Measurements from ENCODE around the gene FBXO44. TPM values are rescaled to one million over a fixed set of nuclear protein-coding genes. Genes with fewer than 3 reads are reported as not detected.

FBXO44 gene
- total RNA-seq, 1 experiment from 2014 or later, result 24.5 TPM

- DNase-seq, result no peak
- Histone ChIP-seq H3K9me3 (ENCODE audit: control insufficient read depth, low read depth, low read length) (no peaks in the 10 kb centered on the region), H3K79me1 (ENCODE audit: insufficient read depth, low read depth, low read length, poor library complexity, severe bottlenecking) (no peaks in the 10 kb centered on the region), H2AK5ac (ENCODE audit: insufficient read length, low read length) (no peak overlapping the region), H3K79me2 (ENCODE audit: insufficient read depth, low read length) (no peaks in the 10 kb centered on the region), H3K18ac (ENCODE audit: insufficient read length, low read depth, low read length) (no peak overlapping the region), H3K14ac (ENCODE audit: insufficient read depth, low read length) (no peak overlapping the region), H2BK120ac (ENCODE audit: low read depth, low read length, poor library complexity, severe bottlenecking) (no peak overlapping the region), H3K23ac (ENCODE audit: insufficient read length, low read depth, low read length) (no peak overlapping the region), H3K27ac (ENCODE audit: insufficient read length, low read depth, low read length) (no peak overlapping the region), H4K5ac (ENCODE audit: insufficient read length, low read depth, low read length) (no peak overlapping the region), H3K56ac (ENCODE audit: insufficient read length, low read depth, low read length) (no peak overlapping the region), H4K20me1 (ENCODE audit: control insufficient read depth, insufficient read depth, insufficient read length) (no peaks in the 10 kb centered on the region), H3K4ac (ENCODE audit: low read depth, low read length) (no peak overlapping the region), H3K4me2 (ENCODE audit: insufficient read depth, insufficient read length, low read length) (no peak overlapping the region), H3K4me1 (ENCODE audit: insufficient read depth, low read length) (peaks cover 4% of the 10 kb centered on the region; the same call in 1 of the 2 replicates), H4K8ac (replicated peaks; ENCODE audit: insufficient read length, low read depth, low read length) (no peak overlapping the region), H2BK15ac (ENCODE audit: low read depth, low read length) (no peak overlapping the region), H2AFZ (ENCODE audit: low read length) (no peak overlapping the region), H3K9ac (ENCODE audit: extremely low read depth, insufficient read length, low read length) (no peak overlapping the region), H3T11ph (ENCODE audit: low read length) (no peak overlapping the region), H2BK5ac (ENCODE audit: insufficient read length, low read length) (no peak overlapping the region), H2BK12ac (ENCODE audit: insufficient read length, low read depth, low read length) (no peak overlapping the region), H3K23me2 (ENCODE audit: insufficient read length, low read depth, low read length, poor library complexity, severe bottlenecking) (no peaks in the 10 kb centered on the region), H3K27me3 (ENCODE audit: insufficient read depth, low read length) (no peaks in the 10 kb centered on the region), H2BK20ac (ENCODE audit: low read depth, low read length, poor library complexity, severe bottlenecking) (no peak overlapping the region), H4K91ac (ENCODE audit: insufficient read length, low read depth, low read length) (no peak overlapping the region)
- TF ChIP-seq CTCF (conservative IDR thresholded peaks at IDR 0.05), result no peak
- no peaks in the 10 kb centered on the region for H3K9me3 Mint-ChIP-seq
- H3K4me3 Mint-ChIP-seq, result no peak overlapping the region; a peak in 1 of 5 replicates
- H3K4me1 Mint-ChIP-seq, result peaks cover 39 to 45% of the 10 kb centered on the region in 2 experiments
- H3K27ac Mint-ChIP-seq, result peak overlapping the region in 1 of 3 experiments; percentile 50; a peak in 2 of 7 replicates
- WGBS (ENCODE audit: extremely low coverage, insufficient read length, low lambda C conversion rate), result no CpG with 5 or more reads among the region's 11 CpGs
- no peaks in the 10 kb centered on the region for H3K27me3 Mint-ChIP-seq (ENCODE audit: low read depth)
- peaks cover 13 to 31% (median 16%) of the 10 kb centered on the region in 3 experiments for H3K36me3 Mint-ChIP-seq (ENCODE audit: insufficient read depth in 1 of 3, low read depth in 3 of 3)
These were observed 54.1 kb downstream of the FBXO44 start for GRCh38 chr1:11708554-11709350.

Measured in H9 (cell line).